Keratinocyte (primary cell): ENCODE data around the gene KAT6B. TPM values are rescaled to one million over a fixed set of nuclear protein-coding genes. Genes with fewer than 3 reads are reported as not detected.

Experiments
- DNase-seq: peaks from one replicate; pipeline ENCODE4 v3.0.0-alpha.2; 2011; ENCODE audit warnings: low read depth, missing footprints, low spot score
- FAIRE-seq: peaks from 2 replicates; lab custom pipeline; 2011; peaks lifted over from hg19 to GRCh38; lab: Jason Lieb, UNC
- H2AFZ ChIP-seq: 2 replicates; pipeline ENCODE4 v1.6.0; 2012; ENCODE audit warnings: low read length, control low read depth, inconsistent platforms; ENCODE audit not compliant: control insufficient read depth
- H3K27ac ChIP-seq: 2 replicates; pipeline ENCODE4 v1.5.1; 2011; ENCODE audit warnings: low read length; ENCODE audit not compliant: control insufficient read depth, insufficient read depth
- H3K27me3 ChIP-seq: 3 replicates; pipeline ENCODE4 v1.6.0; 2011; ENCODE audit warnings: low read length; ENCODE audit not compliant: control insufficient read depth, insufficient read depth; ENCODE audit errors: extremely low read depth
- H3K36me3 ChIP-seq, 2 experiments: 2 replicates in 1 of 2; 3 replicates in 1 of 2; pipeline ENCODE4 v1.5.1; 2011; ENCODE audit warnings: low read length in 2 of 2, mild to moderate bottlenecking in 1 of 2; ENCODE audit not compliant: control insufficient read depth in 2 of 2, insufficient read depth in 2 of 2; ENCODE audit errors: extremely low read depth in 1 of 2
- H3K4me1 ChIP-seq: 3 replicates; pipeline ENCODE4 v1.5.1; 2011; ENCODE audit warnings: low read length; ENCODE audit not compliant: control insufficient read depth, insufficient read depth; ENCODE audit errors: extremely low read depth
- H3K4me2 ChIP-seq: 3 replicates; pipeline ENCODE4 v1.6.0; 2011; ENCODE audit warnings: low read depth, low read length; ENCODE audit not compliant: control insufficient read depth, insufficient read depth; ENCODE audit errors: extremely low read depth
- H3K4me3 ChIP-seq, 3 experiments: fragments of 200-600 bp in 1 of 3; sonication (generic) in 1 of 3; 2 replicates in 2 of 3; 3 replicates in 1 of 3; pipeline ENCODE4 v1.5.1; 2011 to 2016; ENCODE audit warnings: low read length in 3 of 3, mild to moderate bottlenecking in 3 of 3, control low read depth in 2 of 3, inconsistent platforms in 1 of 3, low read depth in 1 of 3, mixed read lengths in 1 of 3, mixed run types in 1 of 3, moderate library complexity in 1 of 3; ENCODE audit not compliant: control insufficient read depth in 2 of 3, insufficient read depth in 2 of 3; ENCODE audit errors: extremely low read depth in 1 of 3
- H3K79me2 ChIP-seq: 2 replicates; pipeline ENCODE4 v1.6.0; 2012; ENCODE audit warnings: low read length; ENCODE audit not compliant: control insufficient read depth, insufficient read depth
- H3K9ac ChIP-seq: 3 replicates; pipeline ENCODE4 v1.6.0; 2011; ENCODE audit warnings: low read length; ENCODE audit not compliant: control insufficient read depth, insufficient read depth; ENCODE audit errors: extremely low read depth
- H3K9me1 ChIP-seq: 3 replicates; pipeline ENCODE4 v1.6.0; 2011; ENCODE audit warnings: low read length; ENCODE audit not compliant: control insufficient read depth, insufficient read depth; ENCODE audit errors: extremely low read depth
- H3K9me3 ChIP-seq: 2 replicates; pipeline ENCODE4 v1.5.1; 2012; ENCODE audit warnings: low read depth, low read length; ENCODE audit not compliant: control insufficient read depth
- H4K20me1 ChIP-seq: 3 replicates; pipeline ENCODE4 v1.6.0; 2011; ENCODE audit warnings: low read length; ENCODE audit not compliant: control insufficient read depth, insufficient read depth; ENCODE audit errors: extremely low read depth
- CTCF ChIP-seq, 3 experiments: IDR thresholded peaks in 1 of 3; conservative IDR thresholded peaks in 1 of 3; optimal IDR thresholded peaks in 1 of 3; 2 replicates in 2 of 3; 3 replicates in 1 of 3; pipeline versions ENCODE3 to v1.5.1; 2011; ENCODE audit warnings: low read length in 3 of 3, mild to moderate bottlenecking in 3 of 3, moderate library complexity in 2 of 3, control low read depth in 1 of 3, inconsistent platforms in 1 of 3; ENCODE audit not compliant: insufficient read depth in 2 of 3; ENCODE audit errors: extremely low read depth in 1 of 3
- EZH2 ChIP-seq: IDR thresholded peaks from one replicate; pipeline ENCODE4 v1.6.1; 2012; ENCODE audit warnings: inconsistent platforms, mild to moderate bottlenecking, low read length, moderate library complexity
- dilution Hi-C: fragments of 300-500 bp; cut with MboI; formaldehyde crosslinking; loops from one replicate; pipeline ENCODE4 v1.7.0; 2020; ENCODE audit warnings: low sequenced_read_pairs; ENCODE audit not compliant: extremely low pct_ligation_motif_present
- polyA plus RNA-seq, 5 experiments: library from polyadenylated mRNA; depleted of rRNA in 3 of 5; stranded (reverse) in 3 of 5; stranded (forward) in 1 of 5; unstranded in 1 of 5; fragments of >200 nt; gene quantifications; 1 replicate in 1 of 5; 2 replicates in 3 of 5; 3 replicates in 1 of 5; pipeline versions ENCODE4 v1.2.1 to v1.2.3, GENCODE V29; 2011 to 2012; ENCODE audit warnings: missing spikeins in 2 of 5, low read depth in 1 of 5, low replicate concordance in 1 of 5

The KAT6B gene
- polyA plus RNA-seq, 1 donor (not counting 4 experiments of a cell fraction or from before 2014, with no cell fraction given), result 2.9 TPM

- Histone ChIP-seq H3K79me2 (no peaks in the 10 kb centered on the region), H3K4me3 (no peak overlapping the region), H3K9me1 (no peaks in the 10 kb centered on the region), H3K4me1 (no peaks in the 10 kb centered on the region), H2AFZ (no peak overlapping the region), H3K36me3 (peaks cover 0 to 2% of the 10 kb centered on the region in 2 experiments), H3K9ac (no peak overlapping the region), H3K9me3 (no peaks in the 10 kb centered on the region), H3K4me2 (no peak overlapping the region), H3K27ac (no peak overlapping the region), H4K20me1 (no peaks in the 10 kb centered on the region), H3K27me3 (no peaks in the 10 kb centered on the region)
- dilution Hi-C loops, result no loop called here
- TF ChIP-seq CTCF (optimal IDR thresholded peaks at IDR 0.05 in 1 of 3, IDR thresholded peaks at IDR 0.05 in 1 of 3, conservative IDR thresholded peaks at IDR 0.05 in 1 of 3; ENCODE audit: extremely low read depth in 1 of 3, insufficient read depth in 2 of 3, low read length in 3 of 3) (no peak), EZH2 (no peak)
- FAIRE-seq (no peak), DNase-seq (no peak)
Observed at GRCh38 chr10:74963549-74963948, 137.1 kb downstream of the KAT6B start.

GRCh38 chr10:74967911-74968666 lies 141.7 kb downstream of the KAT6B start:
- dilution Hi-C loops, result no loop called here
- H3K36me3 ChIP-seq, result peaks cover 0 to 1% of the 10 kb centered on the region in 2 experiments
- H3K27me3 ChIP-seq, result no peaks in the 10 kb centered on the region
- H3K9me1 ChIP-seq, result no peaks in the 10 kb centered on the region
- no peak overlapping the region for H3K27ac ChIP-seq
- H3K9me3 ChIP-seq, result no peaks in the 10 kb centered on the region
- no peak overlapping the region for H3K9ac ChIP-seq
- H3K4me3 ChIP-seq, result no peak overlapping the region
- no peaks in the 10 kb centered on the region for H4K20me1 ChIP-seq
- FAIRE-seq, result no peak
- H3K79me2 ChIP-seq, result no peaks in the 10 kb centered on the region
- DNase-seq, result no peak
- H2AFZ ChIP-seq, result no peak overlapping the region
- no peak for TF ChIP-seq CTCF (optimal IDR thresholded peaks at IDR 0.05 in 1 of 3, IDR thresholded peaks at IDR 0.05 in 1 of 3, conservative IDR thresholded peaks at IDR 0.05 in 1 of 3; ENCODE audit: extremely low read depth in 1 of 3, insufficient read depth in 2 of 3, low read length in 3 of 3)
- no peak for TF ChIP-seq EZH2
- no peaks in the 10 kb centered on the region for H3K4me1 ChIP-seq
- no peak overlapping the region for H3K4me2 ChIP-seq
